ENCODE data around the gene REXO1. TPM values are rescaled to one million over a fixed set of nuclear protein-coding genes. Genes with fewer than 3 reads are reported as not detected.
A peak's percentile ranks its signal among the peaks of the same experiment; 100 is the strongest.

REXO1 gene
- total and polyA plus RNA-seq, 9 of the 15 experiments (the other 6 are each of a cell fraction or from before 2014, with no cell fraction given), result 0.04 to 63.3 (median 15.8) TPM

DNA sequence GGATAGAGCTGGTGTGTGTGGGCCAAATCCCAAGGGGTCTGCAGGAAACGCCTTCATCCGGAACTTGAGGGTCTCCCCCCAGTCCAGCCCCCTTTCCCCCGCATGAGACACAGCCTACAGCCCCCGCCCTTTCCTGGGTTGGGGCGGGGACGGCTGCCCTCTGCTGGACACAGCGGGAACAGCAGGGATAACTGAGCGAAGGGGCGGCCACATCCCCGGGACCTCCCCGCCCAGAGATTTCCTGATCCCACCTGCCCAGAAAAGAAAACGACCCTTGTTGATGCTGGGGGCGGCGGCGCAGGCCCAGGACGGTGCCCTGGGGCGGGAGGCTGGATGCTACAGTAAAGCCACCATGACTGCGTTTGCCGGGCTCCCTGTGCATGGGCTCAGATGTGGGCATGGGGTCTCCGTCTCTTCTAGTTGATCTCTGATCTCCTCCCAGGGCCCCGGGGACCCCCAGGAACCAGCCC is 80.8 kb downstream of the REXO1 start (continued):
- TF ChIP-seq ZNF140 (CRISPR knock-in tag; IDR thresholded peaks at IDR 0.05), result no peak
- TF ChIP-seq TAL1 (IDR thresholded peaks at IDR 0.05), result no peak
- TF ChIP-seq MTA3 (IDR thresholded peaks at IDR 0.05; ENCODE audit: borderline replicate concordance), result 0 out of 2 replicates have a peak, but pooled peaks have one; percentile 16
- TF ChIP-seq, protein P1, sequence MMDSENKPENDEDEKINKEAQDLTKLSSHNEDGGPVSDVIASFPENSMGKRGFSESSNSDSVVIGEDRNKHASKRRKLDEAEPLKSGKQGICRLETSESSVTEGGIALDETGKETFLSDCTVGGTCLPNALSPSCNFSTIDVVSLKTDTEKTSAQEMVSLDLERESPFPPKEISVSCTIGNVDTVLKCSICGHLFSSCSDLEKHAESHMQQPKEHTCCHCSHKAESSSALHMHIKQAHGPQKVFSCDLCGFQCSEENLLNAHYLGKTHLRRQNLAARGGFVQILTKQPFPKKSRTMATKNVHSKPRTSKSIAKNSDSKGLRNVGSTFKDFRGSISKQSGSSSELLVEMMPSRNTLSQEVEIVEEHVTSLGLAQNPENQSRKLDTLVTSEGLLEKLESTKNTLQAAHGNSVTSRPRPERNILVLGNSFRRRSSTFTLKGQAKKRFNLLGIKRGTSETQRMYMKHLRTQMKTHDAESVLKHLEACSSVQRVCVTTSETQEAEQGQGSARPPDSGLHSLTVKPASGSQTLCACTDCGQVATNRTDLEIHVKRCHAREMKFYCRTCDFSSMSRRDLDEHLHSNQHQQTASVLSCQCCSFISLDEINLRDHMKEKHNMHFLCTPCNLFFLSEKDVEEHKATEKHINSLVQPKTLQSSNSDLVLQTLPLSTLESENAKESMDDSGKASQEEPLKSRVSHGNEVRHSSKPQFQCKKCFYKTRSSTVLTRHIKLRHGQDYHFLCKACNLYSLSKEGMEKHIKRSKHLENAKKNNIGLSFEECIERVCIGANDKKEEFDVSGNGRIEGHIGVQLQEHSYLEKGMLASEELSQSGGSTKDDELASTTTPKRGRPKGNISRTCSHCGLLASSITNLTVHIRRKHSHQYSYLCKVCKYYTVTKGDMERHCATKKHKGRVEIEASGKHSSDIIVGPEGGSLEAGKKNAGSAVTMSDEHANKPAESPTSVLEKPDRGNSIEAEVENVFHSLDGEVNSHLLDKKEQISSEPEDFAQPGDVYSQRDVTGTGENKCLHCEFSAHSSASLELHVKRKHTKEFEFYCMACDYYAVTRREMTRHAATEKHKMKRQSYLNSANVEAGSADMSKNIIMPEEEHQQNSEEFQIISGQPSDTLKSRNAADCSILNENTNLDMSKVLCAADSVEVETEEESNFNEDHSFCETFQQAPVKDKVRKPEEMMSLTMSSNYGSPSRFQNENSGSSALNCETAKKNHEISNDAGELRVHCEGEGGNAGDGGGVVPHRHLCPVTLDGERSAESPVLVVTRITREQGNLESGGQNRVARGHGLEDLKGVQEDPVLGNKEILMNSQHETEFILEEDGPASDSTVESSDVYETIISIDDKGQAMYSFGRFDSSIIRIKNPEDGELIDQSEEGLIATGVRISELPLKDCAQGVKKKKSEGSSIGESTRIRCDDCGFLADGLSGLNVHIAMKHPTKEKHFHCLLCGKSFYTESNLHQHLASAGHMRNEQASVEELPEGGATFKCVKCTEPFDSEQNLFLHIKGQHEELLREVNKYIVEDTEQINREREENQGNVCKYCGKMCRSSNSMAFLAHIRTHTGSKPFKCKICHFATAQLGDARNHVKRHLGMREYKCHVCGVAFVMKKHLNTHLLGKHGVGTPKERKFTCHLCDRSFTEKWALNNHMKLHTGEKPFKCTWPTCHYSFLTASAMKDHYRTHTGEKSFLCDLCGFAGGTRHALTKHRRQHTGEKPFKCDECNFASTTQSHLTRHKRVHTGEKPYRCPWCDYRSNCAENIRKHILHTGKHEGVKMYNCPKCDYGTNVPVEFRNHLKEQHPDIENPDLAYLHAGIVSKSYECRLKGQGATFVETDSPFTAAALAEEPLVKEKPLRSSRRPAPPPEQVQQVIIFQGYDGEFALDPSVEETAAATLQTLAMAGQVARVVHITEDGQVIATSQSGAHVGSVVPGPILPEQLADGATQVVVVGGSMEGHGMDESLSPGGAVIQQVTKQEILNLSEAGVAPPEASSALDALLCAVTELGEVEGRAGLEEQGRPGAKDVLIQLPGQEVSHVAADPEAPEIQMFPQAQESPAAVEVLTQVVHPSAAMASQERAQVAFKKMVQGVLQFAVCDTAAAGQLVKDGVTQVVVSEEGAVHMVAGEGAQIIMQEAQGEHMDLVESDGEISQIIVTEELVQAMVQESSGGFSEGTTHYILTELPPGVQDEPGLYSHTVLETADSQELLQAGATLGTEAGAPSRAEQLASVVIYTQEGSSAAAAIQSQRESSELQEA (IDR thresholded peaks at IDR 0.05; ENCODE audit: low read depth), result no peak
- no peak for TF ChIP-seq HSF4 (CRISPR knock-in tag; IDR thresholded peaks at IDR 0.05; ENCODE audit: borderline replicate concordance)
- peak; percentile 95 for TF ChIP-seq BRD9 (IDR thresholded peaks at IDR 0.05; ENCODE audit: low read depth, partially characterized antibody)
- TF ChIP-seq MTF1 (CRISPR knock-in tag; IDR thresholded peaks at IDR 0.05; ENCODE audit: borderline replicate concordance), result no peak
- TF ChIP-seq, protein P2, sequence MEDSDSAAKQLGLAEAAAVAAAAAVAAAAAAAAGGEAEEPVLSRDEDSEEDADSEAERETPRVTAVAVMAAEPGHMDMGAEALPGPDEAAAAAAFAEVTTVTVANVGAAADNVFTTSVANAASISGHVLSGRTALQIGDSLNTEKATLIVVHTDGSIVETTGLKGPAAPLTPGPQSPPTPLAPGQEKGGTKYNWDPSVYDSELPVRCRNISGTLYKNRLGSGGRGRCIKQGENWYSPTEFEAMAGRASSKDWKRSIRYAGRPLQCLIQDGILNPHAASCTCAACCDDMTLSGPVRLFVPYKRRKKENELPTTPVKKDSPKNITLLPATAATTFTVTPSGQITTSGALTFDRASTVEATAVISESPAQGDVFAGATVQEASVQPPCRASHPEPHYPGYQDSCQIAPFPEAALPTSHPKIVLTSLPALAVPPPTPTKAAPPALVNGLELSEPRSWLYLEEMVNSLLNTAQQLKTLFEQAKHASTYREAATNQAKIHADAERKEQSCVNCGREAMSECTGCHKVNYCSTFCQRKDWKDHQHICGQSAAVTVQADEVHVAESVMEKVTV (CRISPR knock-in tag; IDR thresholded peaks at IDR 0.05), result peak; percentile 94
- TF ChIP-seq RB1 (IDR thresholded peaks at IDR 0.05; ENCODE audit: low read depth), result peak; percentile 69; the same call in 1 of the 2 replicates
- TF ChIP-seq, protein P3, sequence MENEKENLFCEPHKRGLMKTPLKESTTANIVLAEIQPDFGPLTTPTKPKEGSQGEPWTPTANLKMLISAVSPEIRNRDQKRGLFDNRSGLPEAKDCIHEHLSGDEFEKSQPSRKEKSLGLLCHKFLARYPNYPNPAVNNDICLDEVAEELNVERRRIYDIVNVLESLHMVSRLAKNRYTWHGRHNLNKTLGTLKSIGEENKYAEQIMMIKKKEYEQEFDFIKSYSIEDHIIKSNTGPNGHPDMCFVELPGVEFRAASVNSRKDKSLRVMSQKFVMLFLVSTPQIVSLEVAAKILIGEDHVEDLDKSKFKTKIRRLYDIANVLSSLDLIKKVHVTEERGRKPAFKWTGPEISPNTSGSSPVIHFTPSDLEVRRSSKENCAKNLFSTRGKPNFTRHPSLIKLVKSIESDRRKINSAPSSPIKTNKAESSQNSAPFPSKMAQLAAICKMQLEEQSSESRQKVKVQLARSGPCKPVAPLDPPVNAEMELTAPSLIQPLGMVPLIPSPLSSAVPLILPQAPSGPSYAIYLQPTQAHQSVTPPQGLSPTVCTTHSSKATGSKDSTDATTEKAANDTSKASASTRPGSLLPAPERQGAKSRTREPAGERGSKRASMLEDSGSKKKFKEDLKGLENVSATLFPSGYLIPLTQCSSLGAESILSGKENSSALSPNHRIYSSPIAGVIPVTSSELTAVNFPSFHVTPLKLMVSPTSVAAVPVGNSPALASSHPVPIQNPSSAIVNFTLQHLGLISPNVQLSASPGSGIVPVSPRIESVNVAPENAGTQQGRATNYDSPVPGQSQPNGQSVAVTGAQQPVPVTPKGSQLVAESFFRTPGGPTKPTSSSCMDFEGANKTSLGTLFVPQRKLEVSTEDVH (IDR thresholded peaks at IDR 0.05; ENCODE audit: low read depth, partially characterized antibody), result no peak
- TF ChIP-seq ZBTB7A (IDR thresholded peaks at IDR 0.05; ENCODE audit: borderline replicate concordance, control insufficient read depth, low read depth, low read length), result peak; percentile 99
- no peak for TF ChIP-seq ZNF699 (CRISPR knock-in tag; IDR thresholded peaks at IDR 0.05; ENCODE audit: insufficient replicate concordance)
- no peak for TF ChIP-seq STAT5A (IDR thresholded peaks at IDR 0.05; ENCODE audit: borderline replicate concordance, low read length)
- no peak for TF ChIP-seq SREBF2 (CRISPR knock-in tag; IDR thresholded peaks at IDR 0.05)
- TF ChIP-seq STAG1 (CRISPR knock-in tag; IDR thresholded peaks at IDR 0.05; ENCODE audit: borderline replicate concordance), result peak; percentile 54; the same call in 1 of the 2 replicates
- TF ChIP-seq ZNF778 (CRISPR knock-in tag; IDR thresholded peaks at IDR 0.05), result no peak

All from K562 (cell line).